LNCAP (cell line): Measurements from ENCODE around the gene RAB13.
A peak's percentile ranks its signal among the peaks of the same experiment; 100 is the strongest.

Experiments used
- CTCF ChIP-seq: fragments of 450-650 bp; IDR thresholded peaks from 2 replicates; pipeline ENCODE4 v1.5.1; 2017; ENCODE audit warnings: mild to moderate bottlenecking

The RAB13 gene

GRCh38 chr1:153968972-153969371, 17.2 kb downstream of the RAB13 start:
- no peak for TF ChIP-seq CTCF

- no peak for TF ChIP-seq CTCF
These were observed 17.7 kb downstream of the RAB13 start for GRCh38 chr1:153968408-153968807.

- TF ChIP-seq CTCF, result no peak
These were observed 18.2 kb downstream of the RAB13 start for GRCh38 chr1:153968000-153968363.

- peak; percentile 54; the same call in 1 of the 2 replicates for TF ChIP-seq CTCF
These were observed 18.8 kb downstream of the RAB13 start, which contains the start of gene CREB3L4 for GRCh38 chr1:153967107-153967999. Gene CREB3L4 (plus strand): TSS chr1:153967902. CDS start chr1:153968526, 624 bp downstream.

GRCh38 chr1:153963850-153964331, 22.2 kb downstream of the RAB13 start:
- TF ChIP-seq CTCF, result no peak

- no peak for TF ChIP-seq CTCF
These were observed 22.9 kb downstream of the RAB13 start, which contains the start of gene SLC39A1 for GRCh38 chr1:153963030-153963849. Gene SLC39A1 (minus strand): TSS chr1:153963537. CDS start chr1:153962715, 822 bp downstream.
